DMS153 treated with DMSO at 0.1 percent for 48 hours (cell line): ENCODE results near the gene GRIN2A.
A peak's percentile ranks its signal among the peaks of the same experiment; 100 is the strongest.

ENCODE experiments used
- DNase-seq: peaks from one replicate; lab custom pipeline; 2025; ENCODE audit not compliant: unreplicated experiment; lab: John Stamatoyannopoulos, UW

The GRIN2A gene

GRCh38 chr16:10039220-10040096, 142.8 kb downstream of the GRIN2A start:
- DNase-seq = peak; percentile 50

GRCh38 chr16:10037751-10038150, 144.5 kb downstream of the GRIN2A start:
- no peak for DNase-seq

GRCh38 chr16:10036956-10037355, 145.3 kb downstream of the GRIN2A start:
- DNase-seq = no peak

- DNase-seq = no peak
Measured at GRCh38 chr16:10033556-10033955, 148.7 kb downstream of the GRIN2A start.

- DNase-seq = no peak
Measured at GRCh38 chr16:10031955-10032354, 150.3 kb downstream of the GRIN2A start.

GRCh38 chr16:10031473-10031872, 150.8 kb downstream of the GRIN2A start:
- DNase-seq = no peak

GRCh38 chr16:10028644-10029043, 153.6 kb downstream of the GRIN2A start:
- DNase-seq = no peak

- no peak for DNase-seq
Measured at GRCh38 chr16:10027553-10027952, 154.7 kb downstream of the GRIN2A start.

- no peak for DNase-seq
Measured at GRCh38 chr16:10026593-10026992, 155.6 kb downstream of the GRIN2A start.

GRCh38 chr16:10022098-10022497, 160.1 kb downstream of the GRIN2A start:
- no peak for DNase-seq

GRCh38 chr16:10020866-10021265, 161.4 kb downstream of the GRIN2A start:
- no peak for DNase-seq

- no peak for DNase-seq
Measured at GRCh38 chr16:10016752-10017151, 165.5 kb downstream of the GRIN2A start.

GRCh38 chr16:10015397-10015796, 166.8 kb downstream of the GRIN2A start:
- DNase-seq = no peak

GRCh38 chr16:10013774-10014173, 168.5 kb downstream of the GRIN2A start:
- no peak for DNase-seq

GRCh38 chr16:10013364-10013763, 168.9 kb downstream of the GRIN2A start:
- DNase-seq = no peak

GRCh38 chr16:10009684-10010083, 172.5 kb downstream of the GRIN2A start:
- DNase-seq = no peak

- DNase-seq = no peak
Measured at GRCh38 chr16:10003486-10003885, 178.7 kb downstream of the GRIN2A start.

- no peak for DNase-seq
Measured at GRCh38 chr16:10001258-10001775, 180.9 kb downstream of the GRIN2A start.

- DNase-seq = no peak
Measured at GRCh38 chr16:9996221-9996620, 186.0 kb downstream of the GRIN2A start.

GRCh38 chr16:9992441-9992840, 189.8 kb downstream of the GRIN2A start:
- DNase-seq = no peak

GRCh38 chr16:9980981-9981380, 201.2 kb downstream of the GRIN2A start:
- DNase-seq = no peak

GRCh38 chr16:9978160-9978725, 204.0 kb downstream of the GRIN2A start:
- DNase-seq = no peak
